GM19438 (cell line): ENCODE results near the gene SPOCK1.

Experiments
- ATAC-seq: cut with Tn5 transposase; IDR thresholded peaks from one replicate; pipeline ENCODE4 v1.9.1; 2021; ENCODE audit warnings: low read depth; ENCODE audit not compliant: unreplicated experiment

The SPOCK1 gene

DNA sequence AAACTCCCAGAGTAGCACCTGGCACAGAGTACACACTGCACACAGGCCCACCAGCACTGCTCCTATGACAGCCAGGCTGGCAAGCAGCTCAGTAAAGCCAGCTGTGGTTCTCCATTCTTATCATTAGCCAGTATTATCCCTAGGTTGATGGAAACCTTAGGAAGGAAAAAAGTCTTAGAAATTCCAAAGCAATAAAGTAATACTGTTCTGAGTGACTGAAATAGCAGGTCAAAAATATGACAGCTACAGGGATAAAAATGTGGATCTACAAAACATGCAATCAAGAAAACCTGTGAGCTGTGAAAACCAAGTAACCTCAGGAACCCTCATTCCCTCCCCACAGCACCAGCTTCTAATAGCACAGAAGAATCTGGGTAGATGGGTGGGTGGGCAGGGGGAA lies 403.5 kb downstream of the SPOCK1 start:
- no peak for ATAC-seq

DNA sequence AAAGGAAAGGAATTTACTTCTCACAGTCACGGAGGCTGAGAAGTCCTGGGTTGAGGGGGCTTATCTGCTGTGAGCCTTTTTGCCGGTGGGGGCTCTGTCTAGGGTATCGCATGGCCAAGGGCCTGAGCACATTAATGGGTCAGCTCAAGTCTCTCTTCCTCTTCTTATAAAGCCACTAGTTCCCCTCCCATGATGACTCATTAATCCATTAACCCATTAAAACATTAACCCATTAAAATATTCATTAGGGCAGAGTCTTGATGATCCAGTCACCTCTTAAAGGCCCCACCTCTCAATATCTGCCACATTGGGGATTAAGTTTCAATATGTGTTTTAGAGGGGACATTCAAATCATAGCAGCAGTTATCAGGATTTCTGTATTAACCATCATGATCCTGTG lies 406.3 kb downstream of the SPOCK1 start:
- no peak for ATAC-seq

GRCh38 chr5:137091472-137091871 lies 407.7 kb downstream of the SPOCK1 start:
- no peak for ATAC-seq

GRCh38 chr5:137090721-137091120 lies 408.4 kb downstream of the SPOCK1 start:
- ATAC-seq: no peak

DNA sequence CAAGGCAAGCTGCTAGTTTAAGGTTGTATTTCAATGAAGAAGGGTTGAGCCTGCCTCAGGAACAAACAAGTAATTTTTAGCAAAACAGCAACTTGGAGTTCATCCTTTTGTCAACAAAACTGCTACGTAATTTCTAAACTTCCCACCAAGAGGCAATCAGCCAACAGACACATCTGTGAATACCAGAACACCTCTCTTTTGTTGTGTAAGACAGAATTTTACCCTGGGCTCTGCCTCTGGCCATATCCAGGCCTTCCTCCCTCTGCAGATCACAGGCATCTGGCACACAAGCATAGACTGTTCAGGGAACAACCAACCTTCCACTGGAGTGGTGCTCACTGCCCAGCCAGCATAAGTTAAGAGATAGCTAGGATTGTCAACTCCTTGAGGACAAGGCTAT lies 409.0 kb downstream of the SPOCK1 start:
- ATAC-seq: no peak

DNA sequence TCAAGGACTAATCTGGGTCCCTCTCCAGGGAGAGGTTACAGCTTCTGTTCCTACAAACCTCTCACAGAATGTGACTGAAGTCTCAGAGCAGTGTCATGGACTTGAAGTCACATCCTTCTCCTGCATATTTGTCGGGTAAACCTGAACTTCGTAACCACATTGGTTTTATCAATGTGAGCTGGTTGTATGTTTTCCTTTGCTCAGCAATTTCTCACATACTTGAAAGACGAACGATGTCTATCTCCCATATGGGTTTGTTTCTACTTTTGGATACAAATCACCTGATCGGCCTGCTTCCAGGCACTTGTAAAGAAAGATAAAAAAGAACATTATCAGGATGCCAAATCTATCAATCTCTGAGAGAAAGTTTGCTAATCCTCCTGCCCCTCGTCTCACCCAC lies 411.0 kb downstream of the SPOCK1 start:
- ATAC-seq: no peak

- ATAC-seq: no peak
These were observed 412.8 kb downstream of the SPOCK1 start for GRCh38 chr5:137086342-137086741.

GRCh38 chr5:137085206-137085605 lies 413.9 kb downstream of the SPOCK1 start:
- ATAC-seq: no peak

DNA sequence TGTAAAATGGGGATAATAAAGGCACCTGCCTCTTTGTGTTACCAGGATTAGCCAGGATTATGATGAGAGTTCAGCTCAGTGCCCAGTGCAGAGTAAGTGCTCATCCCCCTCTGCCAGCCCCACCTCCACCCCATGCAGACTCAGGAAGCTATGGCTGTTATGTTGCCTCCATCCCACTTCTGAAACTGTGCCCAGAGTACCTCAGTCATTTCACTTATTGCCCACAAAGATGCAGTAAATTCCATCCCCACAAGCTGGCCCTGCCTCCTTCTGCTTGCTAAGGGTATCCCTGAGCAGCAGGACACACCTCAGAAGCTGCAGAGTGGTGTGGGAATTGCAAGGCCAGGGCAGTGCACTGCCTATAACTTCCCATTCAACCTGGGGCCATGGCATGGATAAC lies 415.1 kb downstream of the SPOCK1 start:
- ATAC-seq: no peak

DNA sequence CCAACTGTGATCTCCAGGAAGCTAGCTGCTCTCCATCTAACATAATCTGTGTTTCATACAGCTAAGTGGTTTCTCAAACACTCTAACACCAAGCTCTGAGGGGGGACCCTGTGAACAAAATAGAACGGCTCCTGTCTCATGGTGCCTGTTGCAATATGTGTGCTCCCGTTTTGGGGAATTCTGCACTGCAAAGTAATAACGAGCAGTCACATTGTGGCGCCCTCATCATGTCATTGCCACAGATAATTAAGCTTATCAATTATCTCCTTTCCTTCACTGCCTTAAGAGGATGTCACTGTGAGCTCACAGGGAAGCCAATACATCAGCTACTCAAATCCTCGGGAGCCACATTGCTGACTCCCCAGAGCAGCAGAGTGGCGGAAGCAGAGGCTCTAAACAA lies 416.2 kb downstream of the SPOCK1 start:
- ATAC-seq: no peak

DNA sequence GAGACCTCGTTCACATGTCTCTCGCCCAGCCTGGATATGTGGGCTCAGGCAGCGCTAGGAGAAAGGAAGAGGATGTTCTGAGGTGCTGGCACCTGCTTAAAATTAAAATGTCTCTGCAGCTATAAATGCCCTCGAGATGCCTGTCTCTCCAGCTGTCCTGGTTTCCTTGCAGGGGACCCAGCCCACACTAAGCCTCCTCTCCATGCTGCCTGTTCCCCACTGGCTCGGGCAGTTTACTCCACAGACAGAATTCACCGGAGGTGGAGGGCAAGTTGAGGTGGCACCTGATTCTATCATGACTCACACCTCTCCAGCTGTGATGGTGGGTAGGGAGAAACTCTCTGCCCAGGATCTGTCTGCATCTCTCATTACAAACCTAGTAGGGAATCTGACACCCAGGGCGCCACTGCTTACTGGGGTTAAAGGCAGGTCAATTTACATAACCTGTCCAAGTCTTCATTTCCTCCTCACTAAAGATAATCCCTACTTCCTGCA lies 420.9 kb downstream of the SPOCK1 start:
- ATAC-seq: no peak

GRCh38 chr5:137075163-137075970 lies 423.8 kb downstream of the SPOCK1 start:
- no peak for ATAC-seq

DNA sequence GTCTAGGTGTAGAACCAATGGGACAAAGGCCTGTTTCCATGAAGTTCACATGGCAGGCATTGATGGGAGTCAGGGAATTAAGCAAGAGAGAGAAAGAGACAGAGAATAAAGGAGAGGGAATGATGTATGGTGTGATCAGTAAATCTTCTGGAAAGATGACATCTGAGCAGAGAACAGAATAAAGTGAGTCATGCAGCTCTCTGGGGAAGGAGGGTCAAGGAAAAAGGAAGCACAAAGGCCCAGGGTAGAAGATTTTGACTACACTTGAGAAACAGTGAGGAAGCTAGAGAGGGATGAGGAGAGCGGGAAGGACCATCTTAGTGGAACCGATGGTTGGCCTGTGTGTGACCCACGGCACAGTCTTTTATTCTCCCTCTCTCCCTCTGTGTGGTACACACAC lies 425.9 kb downstream of the SPOCK1 start:
- no peak for ATAC-seq

DNA sequence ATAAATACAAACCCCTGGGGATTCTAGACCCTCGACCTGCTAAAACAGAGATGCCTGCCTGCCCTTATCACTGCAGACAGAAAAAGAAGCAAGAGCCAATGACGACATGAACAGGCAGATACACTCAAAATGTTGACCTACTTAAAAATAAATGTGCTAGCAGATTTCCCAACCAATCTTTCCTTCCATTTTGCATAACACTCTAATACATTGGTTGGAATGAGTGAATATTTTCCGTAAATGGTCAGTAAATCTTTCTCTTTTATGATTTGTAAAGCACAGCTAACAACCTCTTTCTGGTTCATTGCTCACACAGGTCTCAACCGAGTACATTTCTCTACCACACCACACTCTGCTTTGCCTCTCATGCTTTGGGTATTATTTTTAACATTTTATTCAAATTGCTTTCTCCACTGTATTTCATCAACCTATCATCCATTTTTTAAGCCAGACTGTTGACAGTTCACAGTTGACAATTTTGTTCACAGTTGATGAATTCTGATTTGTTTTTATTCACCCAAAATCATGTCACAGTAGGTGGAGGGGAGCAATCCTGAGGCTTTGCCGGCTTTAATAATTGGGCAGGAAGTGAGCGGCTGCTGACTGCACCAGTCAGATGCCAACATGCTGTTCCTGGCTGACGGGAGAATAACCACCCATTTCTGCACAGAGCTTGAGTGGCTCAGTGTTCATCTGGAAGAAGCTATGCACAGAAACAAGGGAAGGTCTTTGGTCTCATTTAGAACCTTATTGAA lies 426.6 kb downstream of the SPOCK1 start:
- no peak for ATAC-seq

- no peak for ATAC-seq
These were observed 427.2 kb downstream of the SPOCK1 start for GRCh38 chr5:137071931-137072330.

- no peak for ATAC-seq
These were observed 427.6 kb downstream of the SPOCK1 start for GRCh38 chr5:137071526-137071925.

DNA sequence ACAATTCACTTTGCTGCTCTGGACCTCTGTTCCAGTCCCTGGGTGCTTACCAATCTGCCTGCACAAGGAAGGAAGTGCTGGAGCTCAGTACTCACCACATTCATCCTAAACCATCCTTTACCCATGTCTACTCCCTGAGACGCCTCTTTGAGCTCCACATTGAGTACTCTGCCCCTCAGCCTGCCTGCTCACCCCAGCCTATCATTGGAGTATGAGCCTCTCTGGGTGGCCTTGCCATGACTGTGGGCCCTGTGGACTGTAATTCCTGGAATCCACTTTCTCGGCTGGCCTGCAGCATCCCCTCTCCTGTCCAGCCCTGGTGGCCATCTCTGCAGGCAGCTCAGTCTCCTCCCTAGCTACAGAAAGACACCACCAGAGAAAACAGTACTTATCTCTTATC lies 428.6 kb downstream of the SPOCK1 start:
- ATAC-seq: no peak

- no peak for ATAC-seq
These were observed 429.8 kb downstream of the SPOCK1 start for GRCh38 chr5:137069358-137069757.

GRCh38 chr5:137061382-137061781 lies 437.7 kb downstream of the SPOCK1 start:
- ATAC-seq: no peak

- ATAC-seq: no peak
These were observed 441.0 kb downstream of the SPOCK1 start for GRCh38 chr5:137058089-137058488.

GRCh38 chr5:137056676-137057075 lies 442.4 kb downstream of the SPOCK1 start:
- no peak for ATAC-seq
